Measurements from ENCODE around the gene PTBP1. TPM values are rescaled to one million over a fixed set of nuclear protein-coding genes. Genes with fewer than 3 reads are reported as not detected.
A peak's percentile ranks its signal among the peaks of the same experiment; 100 is the strongest.

Gene PTBP1
- total RNA-seq, 1 donor from 2014 or later = 674 TPM

GRCh38 chr19:789701-790060, 7.6 kb upstream of the PTBP1 start:
- H3K27ac Mint-ChIP-seq (ENCODE audit: unreplicated experiment) = peak overlapping the region; percentile 82
- DNase-seq (ENCODE audit: low read depth, low spot score) = no peak
- no peaks in the 10 kb centered on the region for H3K9me3 Mint-ChIP-seq
- H3K36me3 Mint-ChIP-seq (ENCODE audit: low read depth) = no peaks in the 10 kb centered on the region
- no peak for TF ChIP-seq CTCF (conservative IDR thresholded peaks at IDR 0.05)
- H3K4me1 Mint-ChIP-seq = peaks cover 13% of the 10 kb centered on the region
- H3K4me3 Mint-ChIP-seq = no peak overlapping the region
- no peaks in the 10 kb centered on the region for H3K27me3 Mint-ChIP-seq (ENCODE audit: low read depth)

GRCh38 chr19:791007-791566, 6.2 kb upstream of the PTBP1 start:
- no peak for DNase-seq (ENCODE audit: low read depth, low spot score)
- Mint-ChIP-seq H3K4me1 (peaks cover 13% of the 10 kb centered on the region), H3K9me3 (no peaks in the 10 kb centered on the region), H3K27ac (ENCODE audit: unreplicated experiment) (peak overlapping the region; percentile 57), H3K4me3 (no peak overlapping the region), H3K36me3 (ENCODE audit: low read depth) (no peaks in the 10 kb centered on the region), H3K27me3 (ENCODE audit: low read depth) (no peaks in the 10 kb centered on the region)
- no peak for TF ChIP-seq CTCF (conservative IDR thresholded peaks at IDR 0.05)

GRCh38 chr19:791567-792305, 5.5 kb upstream of the PTBP1 start:
- Mint-ChIP-seq H3K9me3 (no peaks in the 10 kb centered on the region), H3K27ac (ENCODE audit: unreplicated experiment) (no peak overlapping the region)

GRCh38 chr19:792306-792885, 4.9 kb upstream of the PTBP1 start:
- no peak for DNase-seq (ENCODE audit: low read depth, low spot score)
- no peaks in the 10 kb centered on the region for H3K36me3 Mint-ChIP-seq (ENCODE audit: low read depth)
- H3K9me3 Mint-ChIP-seq = no peaks in the 10 kb centered on the region
- H3K27me3 Mint-ChIP-seq (ENCODE audit: low read depth) = peaks cover 3% of the 10 kb centered on the region
- TF ChIP-seq CTCF (conservative IDR thresholded peaks at IDR 0.05) = no peak
- peaks cover 19% of the 10 kb centered on the region for H3K4me1 Mint-ChIP-seq
- peak overlapping the region; percentile 19 for H3K4me3 Mint-ChIP-seq
- H3K27ac Mint-ChIP-seq (ENCODE audit: unreplicated experiment) = no peak overlapping the region

More at GRCh38 chr19:791567-792305, 5.5 kb upstream of the PTBP1 start:
- no peak overlapping the region for H3K4me3 Mint-ChIP-seq
- no peak for TF ChIP-seq CTCF (conservative IDR thresholded peaks at IDR 0.05)
- H3K27me3 Mint-ChIP-seq (ENCODE audit: low read depth) = no peaks in the 10 kb centered on the region
- no peak for DNase-seq (ENCODE audit: low read depth, low spot score)
- no peaks in the 10 kb centered on the region for H3K36me3 Mint-ChIP-seq (ENCODE audit: low read depth)
- peaks cover 15% of the 10 kb centered on the region for H3K4me1 Mint-ChIP-seq

- Mint-ChIP-seq H3K27ac (ENCODE audit: unreplicated experiment) (no peak overlapping the region), H3K36me3 (ENCODE audit: low read depth) (no peaks in the 10 kb centered on the region), H3K27me3 (ENCODE audit: low read depth) (peaks cover 4% of the 10 kb centered on the region), H3K4me1 (peaks cover 18% of the 10 kb centered on the region), H3K4me3 (no peak overlapping the region), H3K9me3 (no peaks in the 10 kb centered on the region)
- TF ChIP-seq CTCF (conservative IDR thresholded peaks at IDR 0.05) = no peak
- DNase-seq (ENCODE audit: low read depth, low spot score) = no peak
These were observed 3.4 kb upstream of the PTBP1 start for GRCh38 chr19:793806-794205.
